ENCODE results near the gene KIF26B.
"Not testable (repeated sequence)": the region's sequence is repeated elsewhere in the genome, so short reads cannot be mapped to it uniquely, and the experiment has no call there.

Gene KIF26B

DNA sequence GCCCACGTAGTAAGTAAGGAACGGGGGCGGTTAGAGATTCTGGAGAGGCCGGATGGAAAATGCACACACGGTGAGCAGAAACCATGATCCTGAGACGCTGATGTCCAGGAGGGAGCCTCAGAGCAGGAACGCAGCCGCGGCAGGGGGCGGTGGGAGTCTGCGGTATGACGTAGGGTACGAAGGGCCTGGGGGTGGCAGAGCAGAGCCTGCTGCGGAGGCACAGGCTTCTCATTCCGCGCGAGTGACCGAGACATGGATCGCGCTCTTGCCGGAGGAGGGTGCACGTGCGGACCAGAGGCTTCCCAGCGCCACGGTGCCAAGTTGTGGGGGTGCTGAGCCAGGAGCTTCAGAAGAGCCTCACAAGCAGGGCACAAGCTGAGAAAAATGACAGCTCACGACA is 176.2 kb downstream of the KIF26B start:
- DNase-seq = no peak

DNA sequence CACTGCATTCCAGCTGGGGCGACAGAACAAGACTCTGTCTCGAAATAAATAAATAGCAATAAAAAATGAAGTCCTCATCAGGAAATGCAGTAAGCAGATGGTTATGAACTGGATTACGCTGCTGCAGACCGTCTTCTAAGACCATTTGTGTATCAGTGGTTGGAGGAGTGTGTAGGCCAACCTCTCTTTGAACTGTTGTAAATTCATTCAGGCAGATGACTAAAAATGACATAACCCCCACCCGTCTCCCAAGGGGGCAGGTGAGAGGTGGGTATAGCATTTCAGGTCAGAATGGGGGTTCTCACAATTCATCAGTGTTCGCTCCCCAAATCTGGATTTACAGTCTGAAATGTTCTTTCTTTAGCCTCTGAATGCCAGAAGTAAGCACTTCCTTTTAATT is 177.3 kb downstream of the KIF26B start:
- no peak for DNase-seq

DNA sequence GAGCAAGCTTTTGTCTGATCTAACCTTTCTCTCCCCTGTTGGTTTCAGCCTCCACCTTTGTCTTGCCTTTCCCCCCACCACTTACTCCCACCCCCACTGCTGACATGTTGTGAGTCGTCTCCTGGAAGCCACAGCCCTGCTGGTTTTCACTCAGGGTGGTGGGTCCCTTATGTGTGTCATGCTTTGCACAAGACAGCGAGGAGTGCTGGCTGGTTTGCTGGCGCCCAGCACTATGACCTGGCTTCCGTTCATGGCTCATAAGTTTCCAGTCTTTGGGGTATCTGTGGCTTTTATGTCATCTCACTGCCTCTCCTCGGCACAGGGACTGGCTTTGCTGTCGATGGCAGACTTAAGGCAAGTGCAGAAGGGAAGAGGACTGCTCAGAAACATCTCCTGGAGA is 177.7 kb downstream of the KIF26B start:
- DNase-seq = no peak

DNA sequence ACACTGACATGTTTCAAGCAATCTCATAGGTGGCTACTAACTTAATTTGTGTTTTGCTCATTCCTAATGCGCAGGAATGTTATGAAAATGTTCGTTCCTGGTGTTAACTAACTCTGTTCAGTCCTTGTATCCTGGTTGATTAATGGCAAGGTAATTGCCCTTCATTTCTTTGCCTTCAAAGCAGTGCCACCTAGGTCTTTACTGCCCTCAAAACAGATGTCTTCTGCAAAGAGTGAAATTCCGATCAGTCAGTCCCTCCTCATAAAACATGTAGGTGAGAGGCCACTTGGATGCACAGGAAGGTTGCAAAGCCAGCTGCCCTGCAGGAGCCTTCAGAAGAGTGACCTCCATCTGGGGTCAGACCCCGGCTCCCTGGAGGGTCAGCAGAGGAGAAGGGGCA is 179.4 kb downstream of the KIF26B start:
- DNase-seq = no peak

DNA sequence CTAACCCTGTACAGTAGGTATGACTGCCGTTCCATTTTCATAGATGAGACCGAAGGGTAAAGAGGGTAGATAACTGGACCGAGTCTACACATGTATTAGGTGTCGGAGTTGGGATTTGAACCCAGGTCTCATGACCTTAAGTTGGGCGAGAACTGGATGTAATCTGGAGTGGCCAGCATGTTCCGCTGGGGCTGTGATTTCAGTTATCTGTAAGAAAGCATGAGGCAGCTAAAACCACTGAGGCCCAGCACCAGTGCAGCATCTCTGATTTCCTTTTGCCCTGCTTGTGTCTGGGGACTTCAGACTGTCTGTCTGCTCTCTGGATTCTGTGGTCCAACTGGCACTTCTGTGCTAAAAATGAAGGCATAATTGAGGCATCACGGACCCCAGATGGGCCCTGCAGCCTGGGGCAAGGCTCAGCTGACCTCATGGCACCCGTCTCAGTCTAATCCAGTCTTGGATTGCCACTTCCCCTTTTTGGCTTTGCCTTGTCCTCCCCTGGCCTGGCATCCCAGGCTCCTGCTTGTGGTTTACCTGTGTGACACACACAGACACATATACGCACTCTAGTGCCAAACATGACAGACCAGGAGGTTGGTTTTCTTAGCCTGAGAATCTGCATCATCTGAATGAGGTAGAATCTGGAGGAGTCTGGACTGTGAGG is 180.2 kb downstream of the KIF26B start:
- no peak for DNase-seq

DNA sequence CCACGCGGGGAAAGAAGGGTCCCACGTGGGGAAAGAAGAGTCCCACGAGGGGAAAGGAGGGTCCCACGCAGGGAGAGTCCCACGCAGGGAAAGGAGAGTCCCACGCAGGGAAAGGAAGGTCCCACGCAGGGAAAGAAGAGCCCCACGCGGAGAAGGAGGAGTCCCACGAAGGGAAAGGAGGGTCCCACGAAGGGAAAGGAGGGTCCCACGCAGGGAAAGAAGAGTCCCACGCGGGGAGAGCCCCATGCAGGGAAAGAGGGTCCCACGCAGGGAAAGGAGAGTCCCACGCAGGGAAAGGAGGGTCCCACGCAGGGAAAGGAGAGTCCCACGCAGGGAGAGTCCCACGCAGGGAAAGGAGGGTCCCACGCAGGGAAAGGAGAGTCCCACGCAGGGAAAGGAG is 180.9 kb downstream of the KIF26B start:
- not testable (repeated sequence) for DNase-seq

DNA sequence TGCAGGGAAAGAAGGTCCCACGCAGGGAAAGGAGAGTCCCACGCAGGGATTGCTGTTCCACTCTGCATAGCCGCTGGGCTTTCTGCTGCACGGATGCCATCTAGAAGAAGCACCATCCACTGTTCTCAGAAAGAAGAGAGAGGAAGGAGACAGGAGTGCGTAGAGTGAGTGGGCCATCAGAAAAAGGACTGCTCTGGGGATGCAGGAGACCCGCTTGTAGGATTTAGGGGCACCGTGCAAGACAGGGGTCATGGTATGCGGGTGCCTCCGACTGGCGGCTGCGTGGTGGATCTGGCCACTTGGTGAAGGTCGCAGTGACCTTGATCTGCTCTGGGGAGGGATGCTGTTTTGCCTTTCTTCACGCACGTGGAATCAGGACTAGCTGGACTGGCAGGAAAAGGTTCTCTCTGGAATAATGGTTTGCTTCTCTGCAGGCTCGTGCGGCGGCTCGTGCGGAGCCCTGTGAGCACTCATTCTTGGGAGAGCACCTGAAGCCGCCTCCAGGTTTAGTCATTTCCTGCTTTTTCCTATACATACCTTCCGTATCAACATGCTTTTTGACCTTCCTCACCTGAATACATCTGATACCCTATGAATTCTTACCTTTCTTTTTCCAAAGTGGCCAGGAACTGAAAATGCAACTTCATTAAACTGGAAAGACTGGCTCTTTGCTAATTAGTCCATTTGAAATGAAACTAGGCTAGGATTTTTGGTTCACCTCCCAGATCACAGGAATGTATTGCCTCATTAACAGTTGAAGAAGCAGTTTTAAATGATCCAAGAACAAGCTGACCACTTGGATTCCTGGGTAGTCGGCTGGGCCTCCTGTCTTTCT is 181.6 kb downstream of the KIF26B start:
- no peak for DNase-seq

DNA sequence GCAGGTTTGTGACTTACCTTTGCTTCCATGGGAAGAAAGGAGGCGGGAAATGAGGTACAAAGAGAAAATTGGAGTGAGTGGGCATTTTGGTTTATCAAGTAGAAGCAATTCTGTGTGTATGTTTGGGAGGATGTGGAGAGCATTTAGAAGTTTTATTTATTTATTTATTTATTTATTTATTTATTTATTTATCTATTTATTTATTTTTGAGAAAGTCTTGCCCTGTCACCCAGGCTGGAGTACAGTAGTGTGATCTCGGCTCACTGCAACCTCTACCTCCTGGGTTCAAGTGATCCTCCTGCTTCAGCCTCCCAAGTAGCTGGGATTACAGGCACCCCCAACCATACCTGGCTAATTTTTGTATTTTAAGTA is 182.2 kb downstream of the KIF26B start:
- DNase-seq = not testable (repeated sequence)

DNA sequence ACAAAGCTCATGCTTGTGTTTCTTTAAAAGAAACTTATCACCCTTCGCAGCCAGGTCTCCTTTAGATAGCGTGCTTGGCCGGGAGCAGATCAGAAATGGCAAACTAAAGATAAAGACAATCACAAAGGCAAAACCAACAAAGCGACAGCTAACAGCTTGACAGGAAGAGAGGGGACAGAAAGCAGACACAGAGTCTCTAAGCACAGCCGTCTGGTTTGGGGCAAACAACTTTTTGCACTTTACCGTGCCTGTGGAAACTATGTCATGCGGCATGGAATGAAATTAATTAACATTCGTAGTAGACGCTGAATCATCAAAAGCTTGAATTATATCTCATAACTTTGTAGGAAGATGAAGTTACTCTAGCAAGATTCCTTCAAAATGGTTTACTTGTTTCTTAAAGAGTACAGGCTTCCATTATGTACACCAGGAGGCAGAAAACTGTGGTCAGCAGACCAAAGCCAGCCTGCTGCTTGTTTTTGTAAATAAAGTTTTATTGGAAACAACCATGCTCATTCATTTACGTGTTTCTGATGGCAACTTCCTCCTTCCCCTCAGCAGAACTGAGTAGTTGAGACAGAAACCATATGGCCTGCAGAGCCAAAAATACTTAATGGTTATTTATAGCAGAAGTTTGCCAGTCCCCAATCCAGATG is 183.2 kb downstream of the KIF26B start:
- no peak for DNase-seq

DNA sequence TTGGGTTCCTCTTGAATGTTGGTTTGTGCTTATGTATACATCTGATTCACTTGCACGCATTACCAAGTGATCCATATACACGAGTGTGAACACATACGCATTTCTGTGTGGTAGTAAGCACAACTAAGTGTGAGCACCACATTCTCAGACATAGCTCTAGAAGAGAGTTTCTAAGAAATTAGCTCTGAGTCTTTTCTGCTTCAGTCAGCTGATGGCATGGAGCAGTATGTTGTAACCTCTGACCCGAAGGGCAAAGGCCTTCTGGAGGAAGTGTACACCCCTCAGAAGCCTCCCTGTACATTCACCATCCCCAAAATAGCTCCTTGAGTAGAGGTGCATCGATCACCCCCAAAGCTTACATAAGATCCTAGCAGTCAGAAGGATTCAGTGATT is 183.7 kb downstream of the KIF26B start:
- DNase-seq = no peak

DNA sequence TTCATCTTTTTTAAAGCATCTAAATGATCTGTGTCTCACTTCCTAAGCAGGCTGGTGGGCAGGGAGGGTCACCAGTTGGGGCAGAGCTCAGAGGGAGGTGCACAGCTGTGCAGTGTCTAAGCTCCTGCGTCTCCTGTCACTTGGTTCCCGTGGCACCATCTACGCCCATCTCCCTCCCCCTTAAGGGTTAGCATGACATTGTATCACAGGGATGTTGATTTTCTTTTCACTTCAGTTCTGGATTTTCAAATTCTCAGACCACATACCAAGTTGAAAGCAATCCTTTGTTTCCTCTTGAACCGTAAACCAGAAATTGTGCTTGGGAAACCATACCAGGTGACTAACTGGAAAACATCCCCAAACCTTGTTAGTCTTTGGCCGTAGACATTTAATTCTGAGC is 187.0 kb downstream of the KIF26B start:
- DNase-seq = no peak

DNA sequence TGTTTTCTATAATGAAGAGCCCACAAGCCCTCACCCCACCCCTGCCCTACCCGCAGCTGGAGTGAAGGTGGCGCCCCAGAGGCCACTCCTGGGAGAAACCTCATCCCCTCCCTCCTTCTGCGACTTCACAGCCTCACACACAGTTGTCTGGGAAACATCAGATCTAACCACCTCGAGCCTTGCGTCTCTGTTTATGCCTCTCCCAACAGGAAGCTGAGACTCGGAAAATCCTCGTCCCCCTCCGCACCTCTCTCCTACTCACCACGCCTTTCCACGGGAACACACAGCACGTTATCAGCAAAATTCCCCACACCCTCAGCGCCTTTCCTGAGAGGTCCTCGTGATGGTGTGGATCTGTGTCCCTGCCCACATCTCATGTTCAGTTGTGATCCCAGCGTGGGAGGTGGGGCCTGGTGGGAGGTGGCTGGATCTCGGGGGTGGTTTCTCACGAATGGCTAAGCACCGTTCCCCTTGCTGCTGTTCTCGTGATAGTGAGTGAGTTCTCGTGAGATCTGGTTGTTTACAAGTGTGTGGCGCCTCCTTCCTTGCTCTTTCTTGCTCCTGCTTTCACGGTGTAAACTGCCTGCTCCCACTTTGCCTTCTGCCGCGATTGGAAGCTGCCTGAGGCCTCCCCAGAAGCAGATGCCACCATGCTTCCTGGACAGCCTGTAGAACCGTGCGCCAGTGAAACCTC is 190.6 kb downstream of the KIF26B start:
- no peak for DNase-seq

DNA sequence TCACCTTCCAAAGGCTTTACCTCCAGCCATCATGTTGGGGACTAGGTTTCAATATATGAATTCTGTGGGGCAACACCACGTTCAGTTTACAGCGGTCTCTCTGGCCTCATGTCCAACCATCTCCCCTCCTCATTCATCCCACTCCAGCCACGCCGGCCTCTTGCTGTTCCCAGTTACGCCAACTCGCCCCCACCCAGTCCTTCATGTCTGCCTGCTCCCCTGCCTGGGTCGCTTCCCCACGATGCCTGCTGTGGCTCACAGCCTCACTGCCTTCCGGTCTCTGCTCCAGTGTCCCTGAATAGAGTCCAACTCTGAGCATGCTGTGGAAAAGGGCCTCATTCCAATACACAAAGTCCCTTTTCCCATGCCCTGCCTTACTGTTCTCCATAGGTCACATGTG is 193.8 kb downstream of the KIF26B start:
- no peak for DNase-seq

DNA sequence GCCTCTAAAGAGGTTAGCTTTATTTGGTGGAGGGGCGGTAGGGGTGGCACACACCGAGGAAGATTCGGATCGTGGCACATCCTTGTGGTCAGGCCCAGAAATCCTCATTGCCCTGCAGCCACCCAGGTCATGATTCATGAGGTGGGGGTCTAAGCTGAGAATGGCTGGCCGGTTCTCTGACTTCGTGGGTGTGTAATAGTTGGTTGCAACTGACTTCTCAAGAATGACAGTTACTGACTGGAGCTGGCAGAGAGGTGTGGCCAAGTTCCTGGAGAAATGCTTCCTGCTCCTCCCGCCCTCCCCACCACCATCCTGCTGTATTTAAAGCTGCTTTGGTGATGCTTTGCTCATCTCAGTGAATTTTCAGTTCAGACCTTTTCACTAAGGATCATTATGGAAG is 198.6 kb downstream of the KIF26B start:
- no peak for DNase-seq

DNA sequence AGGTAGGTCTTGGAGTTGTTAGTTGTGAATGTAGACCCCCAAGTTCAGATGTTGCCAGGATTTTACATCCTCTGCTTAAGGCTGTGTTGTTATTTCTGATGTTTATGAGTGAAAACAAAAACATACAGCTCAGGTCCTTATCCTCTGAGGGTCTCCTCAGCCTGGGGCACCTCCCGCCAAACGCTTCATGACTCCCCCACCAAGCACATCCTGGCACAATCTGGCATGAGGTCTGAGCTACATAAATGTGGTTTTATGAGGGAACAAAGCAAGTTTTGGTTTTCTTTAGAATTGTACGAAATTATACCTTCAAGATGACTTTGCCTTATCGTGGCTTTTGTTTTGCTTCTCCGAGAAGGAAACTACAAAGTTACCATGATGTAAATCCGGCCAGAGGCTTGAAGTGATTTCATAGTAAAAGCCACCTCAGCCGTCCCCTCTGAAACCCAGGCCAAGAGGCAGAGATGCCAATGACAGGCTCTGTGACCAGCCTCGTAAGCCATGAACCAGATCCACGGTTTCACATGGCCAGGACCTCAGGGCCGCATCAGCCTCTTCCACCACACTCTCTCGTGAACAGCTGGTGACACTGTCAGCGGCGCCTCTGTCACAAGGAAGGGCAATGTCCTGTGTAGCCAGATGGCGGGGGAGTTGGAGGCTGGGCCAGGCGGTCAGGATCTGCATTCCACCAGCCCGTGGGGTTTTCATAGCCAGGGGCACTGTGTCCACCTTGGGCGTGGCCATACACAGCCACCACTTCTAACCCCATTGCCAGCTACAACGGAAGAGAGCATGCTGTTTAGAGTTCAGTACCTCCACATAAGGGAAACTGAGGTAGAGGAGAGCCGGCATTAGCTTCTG is 199.4 kb downstream of the KIF26B start:
- no peak for DNase-seq

DNA sequence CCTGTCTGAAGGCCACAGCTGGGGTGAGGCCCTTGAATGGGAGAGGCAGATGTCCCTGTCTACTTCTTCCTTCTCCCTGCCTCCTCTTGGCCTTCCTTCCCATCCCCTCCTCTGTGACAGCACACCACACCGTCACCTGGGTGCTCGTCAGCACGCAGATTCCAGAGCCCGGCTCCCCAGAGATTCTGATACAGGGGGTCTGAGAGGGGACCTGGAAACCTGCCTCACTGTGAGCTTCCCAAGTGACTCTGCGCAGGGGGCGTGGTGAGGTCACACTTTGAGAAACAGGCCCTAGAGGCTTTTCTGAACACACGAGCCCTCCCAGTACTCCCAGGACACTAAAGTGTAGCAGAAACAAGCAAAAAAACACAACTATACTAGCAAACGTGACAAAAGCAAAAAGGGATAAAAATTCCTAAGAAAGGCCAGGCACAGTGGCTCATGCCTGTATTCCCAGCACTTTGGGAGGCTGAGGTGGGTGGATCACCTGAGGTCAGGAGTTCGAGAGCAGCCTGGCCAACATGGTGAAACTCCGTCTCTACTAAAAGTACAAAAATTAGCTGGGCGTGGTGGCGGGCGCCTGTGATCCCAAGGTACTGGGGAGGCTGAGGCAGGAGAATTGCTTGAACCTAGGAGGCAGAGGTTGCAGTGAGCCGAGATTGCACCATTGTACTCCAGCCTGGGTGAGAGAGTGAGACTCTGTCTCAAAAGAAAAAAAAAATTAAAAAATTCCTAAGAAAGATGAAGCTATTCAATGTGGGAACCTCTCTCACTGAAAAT is 201.3 kb downstream of the KIF26B start:
- DNase-seq = not testable (repeated sequence)

DNA sequence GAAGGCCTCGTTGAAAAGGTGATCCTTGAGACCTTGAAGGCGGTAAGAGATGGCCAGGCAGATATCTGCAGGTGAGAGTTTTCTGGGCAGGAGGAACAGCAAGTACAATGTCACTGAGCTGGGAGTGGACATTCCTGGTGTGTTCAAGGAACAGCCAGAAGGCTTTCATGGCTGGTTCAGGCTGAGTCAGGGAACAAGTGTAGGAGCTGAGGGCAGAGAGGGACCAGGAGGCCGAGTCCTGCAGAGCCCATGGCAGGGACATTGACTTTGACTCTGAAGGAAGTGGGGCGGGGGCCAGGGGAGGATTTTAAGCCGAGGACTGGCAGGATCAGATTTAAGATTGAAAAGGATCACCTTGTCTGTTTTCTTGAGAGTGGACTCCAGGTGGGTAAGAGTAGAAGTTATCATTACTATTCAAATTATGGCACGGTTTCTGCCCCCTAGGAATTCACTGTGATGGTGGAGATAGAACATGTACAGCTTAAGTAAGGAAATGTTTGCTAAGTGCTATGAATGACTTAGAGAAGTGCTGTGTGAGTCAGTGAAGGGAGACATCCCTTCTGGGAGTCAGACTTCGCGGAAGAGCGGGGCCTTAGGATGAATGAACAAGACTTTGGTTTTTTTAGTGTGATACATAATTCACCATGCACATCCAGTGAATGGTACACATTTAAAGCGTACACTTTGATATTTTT is 202.3 kb downstream of the KIF26B start:
- no peak for DNase-seq

DNA sequence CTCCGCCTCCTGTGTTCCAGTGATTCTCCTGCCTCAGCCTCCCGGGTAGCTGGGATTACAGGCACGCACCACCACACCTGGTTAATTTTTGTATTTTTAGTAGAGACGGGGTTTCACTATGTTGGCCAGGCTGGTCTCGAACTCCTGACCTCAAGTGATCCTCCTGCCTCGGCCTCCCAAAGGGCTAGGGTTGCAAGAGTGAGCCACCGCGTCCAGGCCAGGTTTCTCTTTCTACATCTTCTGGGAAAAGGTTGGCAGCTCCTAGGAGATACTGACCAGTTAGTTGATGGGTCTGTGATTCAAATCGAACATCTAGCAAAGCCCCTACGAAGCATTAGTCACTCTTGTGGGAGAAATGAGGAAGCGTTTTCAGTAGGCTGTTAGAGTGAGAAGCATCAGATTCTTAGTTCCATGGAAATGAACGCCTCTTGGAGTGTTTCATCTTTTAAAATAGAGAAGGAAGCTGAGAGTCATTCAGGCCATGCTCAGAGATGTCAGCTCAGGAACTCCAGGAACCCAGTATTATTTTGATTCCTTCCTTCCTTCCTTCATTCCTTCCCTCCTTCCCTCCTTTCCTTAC is 204.4 kb downstream of the KIF26B start:
- not testable (repeated sequence) for DNase-seq

DNA sequence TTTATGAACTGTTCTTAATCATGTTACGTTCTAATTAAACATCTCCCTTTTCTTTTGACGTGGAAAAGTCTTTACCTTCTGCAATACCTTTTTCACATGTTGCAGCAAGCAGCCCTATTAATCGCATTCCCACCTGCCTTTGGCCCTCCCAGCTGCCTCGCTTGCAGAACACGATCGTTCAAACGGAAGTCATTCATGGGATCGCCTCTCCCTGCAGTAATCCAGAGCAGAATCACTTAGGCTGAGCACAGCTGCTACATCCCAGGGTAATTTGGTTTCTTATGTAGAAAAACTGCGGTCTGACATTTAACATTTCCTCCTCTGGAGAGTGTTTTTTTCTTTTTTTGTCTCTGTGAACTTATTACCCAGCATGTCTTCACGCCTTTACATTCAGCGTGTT is 206.3 kb downstream of the KIF26B start:
- DNase-seq = no peak

DNA sequence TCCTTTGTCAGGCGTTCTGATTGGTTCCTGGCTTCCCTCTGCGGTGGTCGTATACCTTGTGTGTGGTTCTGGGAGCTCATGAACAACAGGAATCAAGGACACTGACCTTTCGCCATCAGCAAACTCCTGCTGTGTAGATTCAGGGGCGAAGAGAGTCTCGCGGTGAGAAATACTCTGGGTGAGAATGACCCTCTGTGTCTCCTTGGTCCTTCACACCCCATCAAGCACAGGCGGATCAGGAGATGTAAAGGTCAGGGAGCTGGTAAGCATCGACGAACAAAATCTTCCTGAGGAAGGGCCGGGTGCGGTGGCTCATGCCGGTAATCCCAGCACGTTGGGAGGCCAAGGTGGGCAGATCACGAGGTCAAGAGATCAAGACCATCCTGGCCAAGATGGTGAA is 207.2 kb downstream of the KIF26B start:
- no peak for DNase-seq

All from NCI-H510A treated with DMSO at 0.1 percent for 48 hours (cell line).